ENCODE results near the gene IQSEC3.

- TF ChIP-seq CTCF (IDR thresholded peaks at IDR 0.05; ENCODE audit: poor library complexity) = no peak
- no peak for TF ChIP-seq EZH2 (IDR thresholded peaks at IDR 0.05; ENCODE audit: borderline replicate concordance)
- no peak for TF ChIP-seq EZH2phosphoT487 (IDR thresholded peaks at IDR 0.05; ENCODE audit: low read depth, severe bottlenecking, unreplicated experiment)
Observed at GRCh38 chr12:175250-175649, 108.7 kb downstream of the IQSEC3 start.
